K562 (cell line): ENCODE data around the gene PSMD9. TPM values are rescaled to one million over a fixed set of nuclear protein-coding genes. Genes with fewer than 3 reads are reported as not detected.
A peak's percentile ranks its signal among the peaks of the same experiment; 100 is the strongest.

Experiments
- ARID3B ChIP-seq: fragments of 250-450 bp; sonication (Bioruptor Pico); IDR thresholded peaks from 2 replicates; pipeline ENCODE4 v1.4.0; 2020; ENCODE audit warnings: borderline replicate concordance
- CBX3 ChIP-seq, 2 experiments: IDR thresholded peaks; 1 replicate in 1 of 2; 2 replicates in 1 of 2; pipeline ENCODE4 v1.6.1; 2012; ENCODE audit warnings: inconsistent platforms in 2 of 2, low read length in 2 of 2, borderline replicate concordance in 1 of 2, control low read depth in 1 of 2
- MAX ChIP-seq: sonication (generic); formaldehyde crosslinking; IDR thresholded peaks from 2 replicates; pipeline ENCODE4 v1.9.0; 2022; ENCODE audit warnings: mild to moderate bottlenecking, missing genetic modification reagents
- POU5F1 ChIP-seq: fragments of 150-350 bp; IDR thresholded peaks from 2 replicates; pipeline ENCODE4 v1.6.1; 2014; ENCODE audit warnings: borderline replicate concordance, low read length, low read depth, mild to moderate bottlenecking; ENCODE audit not compliant: partially characterized antibody
- TFAP4 ChIP-seq: sonication (generic); formaldehyde crosslinking; IDR thresholded peaks from 2 replicates; pipeline ENCODE4 v1.8.0; 2022; ENCODE audit warnings: missing genetic modification reagents, mild to moderate bottlenecking, moderate library complexity, borderline replicate concordance
- ZNF282 ChIP-seq: sonication (generic); formaldehyde crosslinking; IDR thresholded peaks from 2 replicates; pipeline ENCODE4 v1.8.1; 2023; ENCODE audit warnings: missing genetic modification reagents
- ZNF592 ChIP-seq: fragments of 450-650 bp; IDR thresholded peaks from 2 replicates; pipeline ENCODE4 v1.6.1; 2017; ENCODE audit warnings: antibody characterized with exemption, mild to moderate bottlenecking
- polyA plus RNA-seq, 8 experiments: library from polyadenylated mRNA; depleted of rRNA in 4 of 8; stranded (reverse) in 5 of 8; unstranded in 3 of 8; fragments of >200 nt; fragmentation: Nextera tagmentation in 2 of 8; fragmentation: Illumina TruSeq in 1 of 8; extraction: Ambion mirVana in 2 of 8; extraction: Trizol in 1 of 8; gene quantifications; 2 replicates each; pipeline versions ENCODE4 v1.2.1 to v1.2.3, GENCODE V29; 2011 to 2014; ENCODE audit warnings: inconsistent platforms in 1 of 8, missing spikeins in 1 of 8
- total RNA-seq, 7 experiments: library from RNA; depleted of rRNA in 6 of 7; stranded (reverse); fragments of >200 nt in 6 of 7; fragmentation: Illumina TruSeq in 2 of 7; extraction: Trizol in 2 of 7; gene quantifications; 2 replicates each; pipeline versions ENCODE4 v1.2.1 to v1.2.3, GENCODE V29; 2011 to 2021; ENCODE audit warnings: low replicate concordance in 1 of 7

Gene PSMD9
- total and polyA plus RNA-seq, 9 of the 15 experiments (the other 6 are each of a cell fraction or from before 2014, with no cell fraction given): 12.2 to 143 (median 61.3) TPM

GRCh38 chr12:121843236-121843982 lies 45.2 kb upstream of the PSMD9 start (continued):
- TF ChIP-seq ZNF592 (0 out of 2 replicates have a peak, but pooled peaks have one; percentile 29), MAX (CRISPR knock-in tag) (no peak), CBX3 (IDR thresholded peaks at IDR 0.05; ENCODE audit: borderline replicate concordance in 1 of 2, low read length in 2 of 2) (no peak), ARID3B (CRISPR knock-in tag) (no peak), TFAP4 (CRISPR knock-in tag) (no peak), POU5F1 (no peak), ZNF282 (no peak)
